Prostate gland (tissue), 2 donors: ENCODE data around the gene HNRNPH3. TPM values are rescaled to one million over a fixed set of nuclear protein-coding genes. Genes with fewer than 3 reads are reported as not detected.
A peak's percentile ranks its signal among the peaks of the same experiment; 100 is the strongest.

Experiments
- DNase-seq: peaks from one replicate; pipeline ENCODE4 v3.0.0-alpha.2; 2019; ENCODE audit warnings: low spot score
- H3K27ac ChIP-seq, 2 donors: fragments of 200-600 bp; sonication (generic); 2 replicates each; pipeline ENCODE4 v1.5.1; 2017 to 2019
- H3K27me3 ChIP-seq: fragments of 200-600 bp; sonication (generic); replicated peaks from 2 replicates; pipeline ENCODE4 v1.5.1; 2019; ENCODE audit not compliant: insufficient read depth
- H3K36me3 ChIP-seq, 2 donors: fragments of 200-600 bp; sonication (generic); 1 replicate in 1 of 2; 2 replicates in 1 of 2; pipeline versions ENCODE4 v1.5.1 to v1.8.1; 2017 to 2019
- H3K4me1 ChIP-seq: fragments of 200-600 bp; sonication (generic); replicated peaks from 2 replicates; pipeline ENCODE4 v1.5.1; 2019
- H3K4me3 ChIP-seq, 2 donors: fragments of 200-600 bp; sonication (generic); 2 replicates each; pipeline ENCODE4 v1.5.1; 2017 to 2019
- H3K9me3 ChIP-seq: fragments of 200-600 bp; sonication (generic); 2 replicates; pipeline ENCODE4 v1.5.1; 2017
- POLR2A ChIP-seq: fragments of 450-650 bp; IDR thresholded peaks from one replicate; pipeline ENCODE4 v1.6.1; 2016; ENCODE audit warnings: antibody characterized with exemption, mild to moderate bottlenecking
- POLR2AphosphoS5 ChIP-seq: sonication (generic); formaldehyde crosslinking; IDR thresholded peaks from one replicate; pipeline ENCODE4 v1.6.1; 2017; ENCODE audit warnings: antibody characterized with exemption
- WGBS: methylation state at CpG from one replicate; pipeline ENCODE4 v1.1.5; 2018; 5-methylcytosine and 5-hydroxymethylcytosine counted together
- intact Hi-C: fragments of 100-400 bp; cut with DNase I; formaldehyde crosslinking; loops from one replicate; pipeline ENCODE4 v1.14.2; 2022
- total RNA-seq, 2 donors: library from RNA; depleted of rRNA; stranded (reverse); fragments of >200 nt; gene quantifications; one replicate each; pipeline ENCODE4 v1.1.0, GENCODE V29; 2016
- TF ChIP-seq, protein P1 (sequence below), 4 experiments: fragments of 200-600 bp in 2 of 4; fragments of 450-650 bp in 2 of 4; sonication (generic) in 2 of 4; IDR thresholded peaks; 1 replicate in 3 of 4; 2 replicates in 1 of 4; pipeline ENCODE4 v1.5.1; 2016 to 2019; ENCODE audit warnings: antibody characterized with exemption in 4 of 4, mild to moderate bottlenecking in 2 of 4, moderate library complexity in 2 of 4

Gene HNRNPH3
- total RNA-seq, 2 donors from 2014 or later: 29.1 to 47.5 TPM

DNA sequence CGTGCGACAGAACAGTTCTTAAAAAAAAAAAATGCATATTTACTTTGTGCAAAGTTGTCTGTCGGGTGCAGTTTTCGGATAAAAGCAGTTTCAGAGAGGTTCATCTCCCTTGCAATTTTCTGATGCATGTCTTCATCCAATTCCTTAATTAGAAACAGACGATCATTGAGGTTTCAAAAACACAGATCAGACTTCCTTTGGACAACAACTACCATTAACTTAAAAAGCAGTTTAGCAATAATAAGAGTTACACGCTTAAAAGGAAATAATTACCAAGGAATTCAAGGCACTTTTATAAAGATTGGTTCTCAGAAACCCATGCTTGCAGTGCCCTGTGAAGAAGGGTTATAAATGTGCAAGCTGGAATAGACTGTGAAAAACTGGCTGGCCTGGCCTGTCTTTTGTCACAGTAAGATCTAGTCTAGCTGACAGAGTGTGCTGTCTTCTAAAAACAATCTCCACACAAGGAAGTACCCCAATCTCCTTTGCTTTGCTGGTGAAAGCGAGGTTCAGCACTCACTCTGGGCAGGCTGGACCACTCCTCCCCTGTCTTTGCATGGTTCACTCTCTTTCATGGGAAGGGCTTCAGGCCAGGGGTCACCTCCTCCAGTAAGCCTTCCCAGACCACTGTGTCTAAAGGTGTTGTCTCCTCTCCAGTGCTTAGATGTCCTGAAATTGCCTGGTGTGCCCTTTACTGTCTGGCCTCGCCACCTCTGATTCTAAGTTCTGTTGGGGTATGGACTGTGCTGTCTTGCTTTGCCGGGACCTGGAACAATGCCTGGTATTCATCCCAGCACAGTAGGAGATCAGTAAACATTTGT lies 34.8 kb upstream of the HNRNPH3 start:
- TF ChIP-seq POLR2A (no peak), POLR2AphosphoS5 (no peak)
- TF ChIP-seq, protein P1, sequence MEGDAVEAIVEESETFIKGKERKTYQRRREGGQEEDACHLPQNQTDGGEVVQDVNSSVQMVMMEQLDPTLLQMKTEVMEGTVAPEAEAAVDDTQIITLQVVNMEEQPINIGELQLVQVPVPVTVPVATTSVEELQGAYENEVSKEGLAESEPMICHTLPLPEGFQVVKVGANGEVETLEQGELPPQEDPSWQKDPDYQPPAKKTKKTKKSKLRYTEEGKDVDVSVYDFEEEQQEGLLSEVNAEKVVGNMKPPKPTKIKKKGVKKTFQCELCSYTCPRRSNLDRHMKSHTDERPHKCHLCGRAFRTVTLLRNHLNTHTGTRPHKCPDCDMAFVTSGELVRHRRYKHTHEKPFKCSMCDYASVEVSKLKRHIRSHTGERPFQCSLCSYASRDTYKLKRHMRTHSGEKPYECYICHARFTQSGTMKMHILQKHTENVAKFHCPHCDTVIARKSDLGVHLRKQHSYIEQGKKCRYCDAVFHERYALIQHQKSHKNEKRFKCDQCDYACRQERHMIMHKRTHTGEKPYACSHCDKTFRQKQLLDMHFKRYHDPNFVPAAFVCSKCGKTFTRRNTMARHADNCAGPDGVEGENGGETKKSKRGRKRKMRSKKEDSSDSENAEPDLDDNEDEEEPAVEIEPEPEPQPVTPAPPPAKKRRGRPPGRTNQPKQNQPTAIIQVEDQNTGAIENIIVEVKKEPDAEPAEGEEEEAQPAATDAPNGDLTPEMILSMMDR (IDR thresholded peaks at IDR 0.05): no peak
- intact Hi-C loops: no loop called here
- H3K4me3 ChIP-seq: no peak overlapping the region
- no peaks in the 10 kb centered on the region for H3K36me3 ChIP-seq
- WGBS: 63% methylated on average over 9 of the region's 9 CpGs
- no peaks in the 10 kb centered on the region for H3K9me3 ChIP-seq
- H3K27me3 ChIP-seq: no peaks in the 10 kb centered on the region
- H3K4me1 ChIP-seq: no peaks in the 10 kb centered on the region
- no peak overlapping the region for H3K27ac ChIP-seq
- DNase-seq: no peak

DNA sequence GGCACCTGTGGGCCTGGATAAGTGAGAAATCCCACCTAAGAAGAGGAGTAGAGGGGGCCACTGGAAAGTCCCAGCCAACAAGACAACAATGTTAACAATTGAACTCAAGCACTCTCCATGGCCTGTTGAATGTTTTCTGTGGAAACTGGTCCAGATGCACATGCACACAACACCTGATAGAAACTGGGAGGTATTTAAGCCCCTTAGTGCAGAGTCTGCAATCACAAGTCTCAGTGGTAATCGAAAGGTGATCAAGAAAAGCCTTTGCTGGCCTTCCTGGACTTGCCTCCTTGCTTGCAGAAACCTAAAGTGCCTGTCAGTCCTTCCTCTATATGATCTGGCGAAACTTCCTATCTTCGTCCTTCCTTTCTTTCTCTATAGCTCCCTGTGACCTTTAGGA lies 30.6 kb upstream of the HNRNPH3 start:
- intact Hi-C loops: loop anchor here (10.0 kb wide), 3 partner anchors 86 to 446 kb away; no protein-coding TSS in a partner anchor

DNA sequence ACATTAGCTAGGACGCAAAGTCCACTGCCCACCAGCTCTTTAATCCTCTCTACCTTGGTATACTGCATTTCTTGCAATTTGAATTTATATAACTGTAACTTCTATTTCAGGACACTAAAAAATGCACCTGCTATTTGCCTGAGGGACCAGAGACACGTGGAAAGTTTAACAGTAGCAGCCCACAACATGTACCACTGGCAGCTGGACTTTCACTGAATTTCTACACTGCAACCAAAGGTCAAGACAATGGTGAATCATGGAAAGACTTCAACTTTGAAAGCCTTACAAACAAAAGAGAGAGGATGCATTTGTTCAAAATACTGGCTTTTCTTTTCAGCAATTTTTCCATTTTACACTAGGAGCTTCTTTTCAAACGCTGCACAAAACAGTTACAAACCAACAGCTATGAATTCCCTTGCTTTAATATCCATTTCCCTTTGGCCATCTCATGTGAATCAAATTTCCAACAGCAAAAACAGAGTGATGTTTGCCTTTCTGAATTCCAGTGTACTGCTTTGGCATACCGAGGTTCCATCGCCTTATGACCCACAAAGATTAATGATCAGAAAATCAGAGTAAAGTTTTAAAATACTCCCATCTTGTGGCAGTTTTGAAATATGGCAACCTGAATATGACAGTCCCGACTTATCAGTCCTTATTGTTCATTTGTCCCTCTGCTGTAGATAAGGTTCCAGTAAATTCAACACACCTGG lies 29.9 kb upstream of the HNRNPH3 start:
- Histone ChIP-seq H3K27ac (no peak overlapping the region), H3K36me3 (no peaks in the 10 kb centered on the region), H3K4me1 (no peaks in the 10 kb centered on the region), H3K9me3 (no peaks in the 10 kb centered on the region), H3K27me3 (no peaks in the 10 kb centered on the region), H3K4me3 (no peak overlapping the region)
- 54% methylated on average over 6 of the region's 6 CpGs for whole genome bisulfite sequencing
- no peak for DNase-seq
- TF ChIP-seq POLR2A (no peak), POLR2AphosphoS5 (no peak)
- TF ChIP-seq, protein P1 (IDR thresholded peaks at IDR 0.05): peak in 3 of 4 experiments; percentile 39 to 61 (median 56)
- intact Hi-C loops: loop anchor here (10.0 kb wide), 3 partner anchors 87 to 447 kb away; no protein-coding TSS in a partner anchor

More for the DNA sequence above, 30.6 kb upstream of the HNRNPH3 start:
- no peak for TF ChIP-seq POLR2AphosphoS5
- TF ChIP-seq, protein P1 (IDR thresholded peaks at IDR 0.05): no peak
- no peak for TF ChIP-seq POLR2A
- WGBS: 94% methylated on average over 3 of the region's 3 CpGs
- Histone ChIP-seq H3K27me3 (no peaks in the 10 kb centered on the region), H3K4me3 (no peak overlapping the region), H3K27ac (no peak overlapping the region), H3K9me3 (no peaks in the 10 kb centered on the region), H3K4me1 (no peaks in the 10 kb centered on the region), H3K36me3 (no peaks in the 10 kb centered on the region)
- DNase-seq: no peak

DNA sequence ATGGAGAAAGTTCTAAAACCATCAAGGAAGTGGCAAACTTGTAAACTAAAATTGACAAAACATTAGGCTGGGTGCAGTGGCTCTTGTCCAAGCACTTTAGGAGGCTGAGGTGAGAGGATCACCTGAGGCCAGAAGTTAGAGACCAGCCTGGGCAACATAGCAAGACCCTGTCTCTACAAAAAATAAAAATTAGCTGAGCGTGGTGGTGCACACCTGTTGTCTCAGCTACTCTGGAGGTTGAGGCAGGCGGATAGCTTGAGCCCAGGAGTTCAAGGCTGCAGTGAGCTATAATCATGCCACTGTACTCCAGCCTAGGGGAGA lies 29.4 kb upstream of the HNRNPH3 start:
- H3K27ac ChIP-seq: no peak overlapping the region
- 46% methylated on average over 2 of the region's 2 CpGs for WGBS
- no peaks in the 10 kb centered on the region for H3K36me3 ChIP-seq
- H3K9me3 ChIP-seq: no peaks in the 10 kb centered on the region
- no peak for DNase-seq
- H3K27me3 ChIP-seq: no peaks in the 10 kb centered on the region
- intact Hi-C loops: loop anchor here (10.0 kb wide), 3 partner anchors 88 to 448 kb away; no protein-coding TSS in a partner anchor
- TF ChIP-seq, protein P1 (IDR thresholded peaks at IDR 0.05): no peak
- no peak for TF ChIP-seq POLR2A
- no peak for TF ChIP-seq POLR2AphosphoS5
- no peak overlapping the region for H3K4me3 ChIP-seq
- no peaks in the 10 kb centered on the region for H3K4me1 ChIP-seq
